Chondrocyte (in vitro differentiated cells): Measurements from ENCODE around the gene RUSC2. TPM values are rescaled to one million over a fixed set of nuclear protein-coding genes. Genes with fewer than 3 reads are reported as not detected.

Experiments used
- DNase-seq: peaks from one replicate; pipeline ENCODE4 v3.0.0; 2021; ENCODE audit warnings: mixed read lengths, low spot score
- H3K27ac Mint-ChIP-seq: one replicate; pipeline ENCODE4 v1.8.0; 2021; ENCODE audit warnings: mild to moderate bottlenecking, moderate library complexity, mixed read lengths; ENCODE audit not compliant: unreplicated experiment
- H3K27me3 Mint-ChIP-seq: 2 replicates; pipeline ENCODE4 v1.8.0; 2021; ENCODE audit warnings: low read depth, mixed read lengths
- H3K36me3 Mint-ChIP-seq: 2 replicates; pipeline ENCODE4 v1.8.0; 2021; ENCODE audit warnings: low read depth, mixed read lengths
- H3K4me1 Mint-ChIP-seq: 2 replicates; pipeline ENCODE4 v1.8.0; 2021; ENCODE audit warnings: low read depth, mild to moderate bottlenecking, mixed read lengths
- H3K4me3 Mint-ChIP-seq: one replicate; pipeline ENCODE4 v1.8.0; 2021; ENCODE audit warnings: mild to moderate bottlenecking, moderate library complexity, mixed read lengths; ENCODE audit not compliant: unreplicated experiment
- H3K9me3 Mint-ChIP-seq: 2 replicates; pipeline ENCODE4 v1.8.0; 2021; ENCODE audit warnings: low read depth, mixed read lengths
- CTCF ChIP-seq: fragments of 200-600 bp; sonication (generic); IDR thresholded peaks from 2 replicates; pipeline ENCODE4 v1.5.0; 2021; ENCODE audit warnings: antibody characterized with exemption, mild to moderate bottlenecking, moderate library complexity
- total RNA-seq: library from RNA; stranded (reverse); gene quantifications from 3 replicates; pipeline ENCODE4 v1.2.1, GENCODE V29; 2021

RUSC2 gene
- total RNA-seq, 1 donor from 2014 or later: 96.3 TPM

GRCh38 chr9:35501946-35502345, 12.0 kb downstream of the RUSC2 start:
- TF ChIP-seq CTCF: no peak
- no peak for DNase-seq
- H3K4me1 Mint-ChIP-seq: peaks cover 65% of the 10 kb centered on the region

GRCh38 chr9:35506359-35506758, 16.4 kb downstream of the RUSC2 start:
- H3K4me1 Mint-ChIP-seq: peaks cover 68% of the 10 kb centered on the region
- no peak for DNase-seq
- no peak overlapping the region for H3K27ac Mint-ChIP-seq
- no peak for TF ChIP-seq CTCF
- peaks cover 6% of the 10 kb centered on the region for H3K36me3 Mint-ChIP-seq
- H3K27me3 Mint-ChIP-seq: no peaks in the 10 kb centered on the region
- no peak overlapping the region for H3K4me3 Mint-ChIP-seq
- peaks cover 6% of the 10 kb centered on the region for H3K9me3 Mint-ChIP-seq

More at GRCh38 chr9:35501946-35502345, 12.0 kb downstream of the RUSC2 start:
- H3K27ac Mint-ChIP-seq: peak overlapping the region; percentile 22
- H3K36me3 Mint-ChIP-seq: peaks cover 7% of the 10 kb centered on the region
- peaks cover 7% of the 10 kb centered on the region for H3K9me3 Mint-ChIP-seq
- no peaks in the 10 kb centered on the region for H3K27me3 Mint-ChIP-seq
- no peak overlapping the region for H3K4me3 Mint-ChIP-seq

- Mint-ChIP-seq H3K27me3 (no peaks in the 10 kb centered on the region), H3K27ac (peak overlapping the region; percentile 60), H3K9me3 (peaks cover 6% of the 10 kb centered on the region), H3K36me3 (peaks cover 9% of the 10 kb centered on the region), H3K4me3 (no peak overlapping the region), H3K4me1 (peaks cover 80% of the 10 kb centered on the region)
- DNase-seq: no peak
- TF ChIP-seq CTCF: no peak
These were observed 18.2 kb downstream of the RUSC2 start for GRCh38 chr9:35508069-35508468.

GRCh38 chr9:35510383-35510753, 20.5 kb downstream of the RUSC2 start:
- Mint-ChIP-seq H3K9me3 (peaks cover 3% of the 10 kb centered on the region), H3K27ac (peak overlapping the region; percentile 89), H3K36me3 (peaks cover 10% of the 10 kb centered on the region), H3K4me3 (peak overlapping the region; percentile 18), H3K27me3 (no peaks in the 10 kb centered on the region), H3K4me1 (peaks cover 84% of the 10 kb centered on the region)
- no peak for DNase-seq
- no peak for TF ChIP-seq CTCF

- peaks cover 10% of the 10 kb centered on the region for H3K36me3 Mint-ChIP-seq
- DNase-seq: no peak
- no peaks in the 10 kb centered on the region for H3K27me3 Mint-ChIP-seq
- peak overlapping the region; percentile 33 for H3K4me3 Mint-ChIP-seq
- H3K27ac Mint-ChIP-seq: peak overlapping the region; percentile 89
- H3K4me1 Mint-ChIP-seq: peaks cover 86% of the 10 kb centered on the region
- peak; percentile 68 for TF ChIP-seq CTCF
- H3K9me3 Mint-ChIP-seq: peaks cover 3% of the 10 kb centered on the region
These were observed 21.0 kb downstream of the RUSC2 start for GRCh38 chr9:35510754-35511428.
